Kidney epithelial cell (primary cell): Measurements from ENCODE around the gene BBS4. TPM values are rescaled to one million over a fixed set of nuclear protein-coding genes. Genes with fewer than 3 reads are reported as not detected.

Experiments used
- DNase-seq: peaks from one replicate; pipeline ENCODE4 v3.0.0-alpha.2; 2010; ENCODE audit warnings: low read depth
- H3K27me3 ChIP-seq: 2 replicates; pipeline ENCODE4 v1.6.0; 2011; ENCODE audit warnings: low read length; ENCODE audit not compliant: control insufficient read depth, insufficient read depth
- H3K36me3 ChIP-seq: 2 replicates; pipeline ENCODE4 v1.5.1; 2011; ENCODE audit warnings: low read length; ENCODE audit not compliant: control insufficient read depth, insufficient read depth
- H3K4me3 ChIP-seq: 2 replicates; pipeline ENCODE4 v1.5.1; 2011; ENCODE audit warnings: low read depth, mild to moderate bottlenecking, control low read depth, low read length
- CTCF ChIP-seq: IDR thresholded peaks from 2 replicates; pipeline ENCODE4 v1.5.1; 2011; ENCODE audit warnings: mild to moderate bottlenecking, moderate library complexity, low read length, control low read depth, inconsistent platforms; ENCODE audit not compliant: insufficient read depth, poor library complexity, severe bottlenecking
- total RNA-seq: library from RNA; depleted of rRNA; stranded (reverse); fragments of >200 nt; gene quantifications from 2 replicates; pipeline ENCODE4 v1.2.3, GENCODE V29; 2015

Gene BBS4
- total RNA-seq, 1 donor from 2014 or later: 30.7 TPM

GRCh38 chr15:72771329-72771725 lies 85.3 kb downstream of the BBS4 start:
- no peak overlapping the region for H3K4me3 ChIP-seq
- TF ChIP-seq CTCF: no peak
- peaks cover 1% of the 10 kb centered on the region for H3K36me3 ChIP-seq
- no peaks in the 10 kb centered on the region for H3K27me3 ChIP-seq
- DNase-seq: no peak

- H3K36me3 ChIP-seq: no peaks in the 10 kb centered on the region
- no peak overlapping the region for H3K4me3 ChIP-seq
- DNase-seq: no peak
- no peaks in the 10 kb centered on the region for H3K27me3 ChIP-seq
- no peak for TF ChIP-seq CTCF
Measured at GRCh38 chr15:72774696-72775383, 88.8 kb downstream of the BBS4 start.

- Histone ChIP-seq H3K4me3 (no peak overlapping the region), H3K36me3 (no peaks in the 10 kb centered on the region), H3K27me3 (no peaks in the 10 kb centered on the region)
- no peak for DNase-seq
- no peak for TF ChIP-seq CTCF
Measured at GRCh38 chr15:72778796-72779195, 92.8 kb downstream of the BBS4 start.

- Histone ChIP-seq H3K4me3 (no peak overlapping the region), H3K27me3 (no peaks in the 10 kb centered on the region), H3K36me3 (no peaks in the 10 kb centered on the region)
- no peak for DNase-seq
- TF ChIP-seq CTCF: no peak
Measured at GRCh38 chr15:72781631-72782030, 95.6 kb downstream of the BBS4 start.

GRCh38 chr15:72782274-72783003 lies 96.4 kb downstream of the BBS4 start:
- H3K27me3 ChIP-seq: no peaks in the 10 kb centered on the region
- peak overlapping the region; percentile 84 for H3K4me3 ChIP-seq
- no peaks in the 10 kb centered on the region for H3K36me3 ChIP-seq
- no peak for DNase-seq
- TF ChIP-seq CTCF: no peak

- no peak for TF ChIP-seq CTCF
- no peaks in the 10 kb centered on the region for H3K36me3 ChIP-seq
- no peak for DNase-seq
- H3K27me3 ChIP-seq: no peaks in the 10 kb centered on the region
- peak overlapping the region; percentile 84 for H3K4me3 ChIP-seq
Measured at GRCh38 chr15:72783004-72783639, 97.1 kb downstream of the BBS4 start.
